MCF 10A (cell line): ENCODE measurements around the gene DET1. TPM values are rescaled to one million over a fixed set of nuclear protein-coding genes. Genes with fewer than 3 reads are reported as not detected.

Source experiments
- BruUV-seq: library from RNA; stranded (reverse); fragments of 400-500 nt; replicated peaks from 2 replicates; lab custom pipeline; 2021; lab: Mats Ljungman, UMichigan
- CTCF ChIA-PET: fragments of 300-600 bp; sonication (Branson Sonifier 250); formaldehyde crosslinking; extraction: SDS; loops from one replicate; lab custom pipeline; 2021; ENCODE audit warnings: antibody characterized with exemption, inconsistent platforms; lab: Yijun Ruan, JAX
- POLR2A ChIA-PET: fragments of 300-600, 350-650 bp; sonication (Branson Sonifier 250); formaldehyde crosslinking; extraction: SDS; loops from one replicate; lab custom pipeline; 2020; ENCODE audit warnings: antibody characterized with exemption, inconsistent platforms; lab: Yijun Ruan, JAX
- DNase-seq: peaks from one replicate; pipeline ENCODE4 v3.0.0-alpha.2; 2018; ENCODE audit not compliant: unreplicated experiment
- H3K27ac Mint-ChIP-seq: one replicate; pipeline ENCODE4 v1.8.0; 2022; ENCODE audit warnings: mild to moderate bottlenecking, low read depth, mixed read lengths; ENCODE audit not compliant: unreplicated experiment
- H3K27me3 Mint-ChIP-seq: one replicate; pipeline ENCODE4 v1.8.0; 2022; ENCODE audit warnings: mixed read lengths; ENCODE audit not compliant: insufficient read depth, unreplicated experiment
- H3K36me3 Mint-ChIP-seq: one replicate; pipeline ENCODE4 v1.8.0; 2022; ENCODE audit warnings: mild to moderate bottlenecking, moderate library complexity, mixed read lengths; ENCODE audit not compliant: insufficient read depth, unreplicated experiment
- H3K4me1 Mint-ChIP-seq: one replicate; pipeline ENCODE4 v1.8.0; 2022; ENCODE audit warnings: mixed read lengths; ENCODE audit not compliant: insufficient read depth, unreplicated experiment
- H3K4me3 Mint-ChIP-seq: one replicate; pipeline ENCODE4 v1.8.0; 2022; ENCODE audit warnings: mild to moderate bottlenecking, moderate library complexity, mixed read lengths; ENCODE audit not compliant: unreplicated experiment
- H3K9me3 Mint-ChIP-seq: one replicate; pipeline ENCODE4 v1.8.0; 2022; ENCODE audit warnings: mixed read lengths; ENCODE audit not compliant: unreplicated experiment
- intact Hi-C: fragments of 100-400 bp; cut with micrococcal nuclease; formaldehyde crosslinking; loops from 2 replicates; pipeline ENCODE4 v1.14.1; 2022
- total RNA-seq: library from RNA; stranded (reverse); gene quantifications from 2 replicates; pipeline ENCODE4 v1.2.3, GENCODE V29; 2022
- TF ChIP-seq, protein P1 (sequence below): fragments of 200-600 bp; IDR thresholded peaks from one replicate; pipeline ENCODE4 v1.8.0; 2022; ENCODE audit warnings: antibody characterized with exemption, mild to moderate bottlenecking; ENCODE audit not compliant: unreplicated experiment

DET1 gene
- total RNA-seq, 1 experiment from 2014 or later: 5.1 TPM

DNA sequence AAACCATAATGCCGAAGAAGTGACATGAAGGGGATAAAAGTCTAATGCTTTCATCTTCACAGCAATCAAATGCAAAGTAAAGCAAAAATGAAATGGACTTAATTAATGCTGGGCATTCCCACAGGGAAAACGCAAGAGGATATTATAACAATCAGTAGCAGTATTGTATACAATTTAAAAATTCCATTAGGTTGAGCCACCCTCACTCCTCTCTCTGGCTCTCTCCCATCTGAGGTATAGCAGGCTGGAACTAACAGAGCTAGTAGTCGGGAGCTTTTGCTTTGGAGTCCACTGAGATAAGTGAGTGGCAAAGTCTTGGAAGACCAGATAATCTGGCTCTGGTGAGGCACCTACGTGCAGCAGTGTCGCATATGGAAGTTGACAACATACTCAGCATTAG is 33.9 kb downstream of the DET1 start:
- Mint-ChIP-seq H3K36me3 (peaks cover 20% of the 10 kb centered on the region), H3K27ac (no peak overlapping the region), H3K27me3 (no peaks in the 10 kb centered on the region), H3K9me3 (no peaks in the 10 kb centered on the region), H3K4me1 (no peaks in the 10 kb centered on the region), H3K4me3 (no peak overlapping the region)
- ChIA-PET POLR2A (no interaction called here), CTCF (interaction anchor here (0.5 kb wide), 1 partner anchor 665 kb away, joined by 3 read pairs; no protein-coding TSS in a partner anchor)
- no peak for DNase-seq
- no TSS peak for BruUV-seq
- intact Hi-C loops: no loop called here
- TF ChIP-seq, protein P1, sequence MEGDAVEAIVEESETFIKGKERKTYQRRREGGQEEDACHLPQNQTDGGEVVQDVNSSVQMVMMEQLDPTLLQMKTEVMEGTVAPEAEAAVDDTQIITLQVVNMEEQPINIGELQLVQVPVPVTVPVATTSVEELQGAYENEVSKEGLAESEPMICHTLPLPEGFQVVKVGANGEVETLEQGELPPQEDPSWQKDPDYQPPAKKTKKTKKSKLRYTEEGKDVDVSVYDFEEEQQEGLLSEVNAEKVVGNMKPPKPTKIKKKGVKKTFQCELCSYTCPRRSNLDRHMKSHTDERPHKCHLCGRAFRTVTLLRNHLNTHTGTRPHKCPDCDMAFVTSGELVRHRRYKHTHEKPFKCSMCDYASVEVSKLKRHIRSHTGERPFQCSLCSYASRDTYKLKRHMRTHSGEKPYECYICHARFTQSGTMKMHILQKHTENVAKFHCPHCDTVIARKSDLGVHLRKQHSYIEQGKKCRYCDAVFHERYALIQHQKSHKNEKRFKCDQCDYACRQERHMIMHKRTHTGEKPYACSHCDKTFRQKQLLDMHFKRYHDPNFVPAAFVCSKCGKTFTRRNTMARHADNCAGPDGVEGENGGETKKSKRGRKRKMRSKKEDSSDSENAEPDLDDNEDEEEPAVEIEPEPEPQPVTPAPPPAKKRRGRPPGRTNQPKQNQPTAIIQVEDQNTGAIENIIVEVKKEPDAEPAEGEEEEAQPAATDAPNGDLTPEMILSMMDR: no peak

DNA sequence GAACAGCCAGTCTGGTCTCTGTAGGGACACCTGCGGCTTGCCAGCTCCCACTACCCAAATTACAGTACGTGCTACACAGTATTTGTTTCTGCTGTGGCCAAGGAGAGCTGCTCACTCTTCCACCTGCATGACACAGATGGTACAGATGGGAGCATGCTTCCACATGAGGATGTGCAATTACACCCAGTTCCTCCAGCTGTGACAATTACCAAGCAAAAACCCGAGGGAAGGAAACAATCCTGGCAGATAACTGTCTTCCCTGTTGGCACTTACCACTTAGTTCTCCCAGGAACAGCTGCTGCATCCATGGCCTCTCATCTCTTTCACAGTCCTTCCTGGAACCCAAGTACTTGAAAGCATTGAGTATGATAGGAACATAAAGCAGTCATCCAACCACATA is 34.4 kb downstream of the DET1 start:
- no peak for DNase-seq
- intact Hi-C loops: no loop called here
- no peak overlapping the region for H3K4me3 Mint-ChIP-seq
- no peaks in the 10 kb centered on the region for H3K4me1 Mint-ChIP-seq
- ChIA-PET POLR2A (interaction anchor here (0.5 kb wide), 1 partner anchor 20 kb away, joined by 3 read pairs; no protein-coding TSS in a partner anchor), CTCF (interaction anchor here (0.5 kb wide), 1 partner anchor 666 kb away, joined by 3 read pairs; no protein-coding TSS in a partner anchor)
- peaks cover 20% of the 10 kb centered on the region for H3K36me3 Mint-ChIP-seq
- H3K9me3 Mint-ChIP-seq: no peaks in the 10 kb centered on the region
- TF ChIP-seq, protein P1: no peak
- no TSS peak for BruUV-seq
- no peak overlapping the region for H3K27ac Mint-ChIP-seq
- no peaks in the 10 kb centered on the region for H3K27me3 Mint-ChIP-seq

DNA sequence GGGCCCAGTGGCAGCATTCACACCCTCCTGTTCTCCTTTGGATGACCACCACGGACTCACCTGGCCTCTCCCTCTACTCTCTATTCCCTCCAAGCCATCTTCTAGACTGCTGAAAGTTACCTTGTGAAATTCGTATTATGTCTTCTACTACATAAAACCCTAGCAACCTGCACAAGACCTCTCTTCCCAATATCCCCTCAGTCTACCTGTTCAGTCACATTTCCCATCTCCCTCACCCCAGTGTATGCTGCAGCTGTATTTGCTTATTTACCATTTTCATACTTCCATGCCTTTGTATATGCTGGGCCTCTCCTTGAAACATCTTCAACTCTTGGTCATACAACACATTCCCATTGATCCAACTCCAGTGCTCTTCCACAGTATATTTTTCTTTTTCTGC is 35.3 kb downstream of the DET1 start:
- CTCF ChIA-PET: no interaction called here

DNA sequence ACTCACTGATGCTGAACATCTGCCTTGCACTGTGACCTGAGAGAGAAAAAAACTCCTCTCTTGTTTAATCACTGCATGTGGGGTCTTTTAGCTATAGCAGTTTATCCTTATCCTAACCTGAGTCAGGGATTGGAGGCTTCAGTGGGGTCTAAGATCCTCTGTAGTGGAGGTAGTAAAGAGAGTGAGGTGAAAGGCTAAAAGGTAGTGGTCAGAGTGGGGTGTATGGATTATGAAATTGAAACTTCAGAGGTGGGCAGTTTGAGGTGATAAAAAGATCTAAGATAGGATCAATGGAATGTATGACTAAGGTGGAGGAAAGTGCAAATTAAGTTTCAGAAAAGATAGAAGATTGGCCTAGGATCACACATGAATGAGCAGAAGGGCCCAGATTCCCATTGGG is 36.5 kb downstream of the DET1 start:
- Mint-ChIP-seq H3K9me3 (no peaks in the 10 kb centered on the region), H3K4me1 (no peaks in the 10 kb centered on the region), H3K4me3 (no peak overlapping the region), H3K27ac (no peak overlapping the region), H3K36me3 (peaks cover 20% of the 10 kb centered on the region), H3K27me3 (no peaks in the 10 kb centered on the region)
- TF ChIP-seq, protein P1: no peak
- no peak for DNase-seq
- intact Hi-C loops: no loop called here
- POLR2A ChIA-PET: no interaction called here
- BruUV-seq: no TSS peak
- CTCF ChIA-PET: no interaction called here

More for the DNA sequence above, 35.3 kb downstream of the DET1 start:
- no peaks in the 10 kb centered on the region for H3K4me1 Mint-ChIP-seq
- TF ChIP-seq, protein P1: no peak
- no peak for DNase-seq
- no peak overlapping the region for H3K4me3 Mint-ChIP-seq
- no TSS peak for BruUV-seq
- H3K9me3 Mint-ChIP-seq: no peaks in the 10 kb centered on the region
- intact Hi-C loops: no loop called here
- POLR2A ChIA-PET: no interaction called here
- no peak overlapping the region for H3K27ac Mint-ChIP-seq
- H3K27me3 Mint-ChIP-seq: no peaks in the 10 kb centered on the region
- H3K36me3 Mint-ChIP-seq: peaks cover 20% of the 10 kb centered on the region
